ENCODE results near the gene XRCC4. TPM values are rescaled to one million over a fixed set of nuclear protein-coding genes. Genes with fewer than 3 reads are reported as not detected.

The XRCC4 gene
- total RNA-seq, 2 donors from 2014 or later = 10.6 to 17.3 TPM

GRCh38 chr5:83069096-83069799, 8.1 kb upstream of the XRCC4 start:
- H3K27ac Mint-ChIP-seq = peak overlapping the region; percentile 33
- Histone ChIP-seq H3K9ac (ENCODE audit: extremely low read depth, low read length, poor library complexity, severe bottlenecking) (no peak overlapping the region), H3K27ac (ENCODE audit: low read depth, low read length) (no peak overlapping the region), H3K9me3 (ENCODE audit: control insufficient read depth, low read length) (no peaks in the 10 kb centered on the region), H3K4me1 (ENCODE audit: control insufficient read depth, insufficient read depth, low read length) (no peaks in the 10 kb centered on the region), H3K36me3 (ENCODE audit: control insufficient read depth, insufficient read depth, low read length) (peaks cover 17% of the 10 kb centered on the region), H3K4me3 (ENCODE audit: low read length) (no peak overlapping the region), H3K27me3 (ENCODE audit: control insufficient read depth, insufficient read depth, low read length, poor library complexity, severe bottlenecking) (no peaks in the 10 kb centered on the region)
- H3K9me3 Mint-ChIP-seq = no peaks in the 10 kb centered on the region
- no peak for DNase-seq
- H3K4me1 Mint-ChIP-seq = peaks cover 37% of the 10 kb centered on the region
- no peak overlapping the region for H3K4me3 Mint-ChIP-seq
- H3K27me3 Mint-ChIP-seq (ENCODE audit: insufficient read depth) = no peaks in the 10 kb centered on the region
- 96 to 100% methylated on average over 1 to 2 of the region's 2 CpGs for WGBS, 2 experiments (ENCODE audit: insufficient coverage in 1 of 2, insufficient read length in 1 of 2)
- TF ChIP-seq CTCF (conservative IDR thresholded peaks at IDR 0.05) = no peak
- H3K36me3 Mint-ChIP-seq (ENCODE audit: low read depth) = peaks cover 18% of the 10 kb centered on the region

- no peaks in the 10 kb centered on the region for H3K4me1 ChIP-seq (ENCODE audit: control insufficient read depth, insufficient read depth, low read length)
- no peak overlapping the region for H3K27ac Mint-ChIP-seq
- no peak overlapping the region for H3K9ac ChIP-seq (ENCODE audit: extremely low read depth, low read length, poor library complexity, severe bottlenecking)
- H3K27me3 ChIP-seq (ENCODE audit: control insufficient read depth, insufficient read depth, low read length, poor library complexity, severe bottlenecking) = no peaks in the 10 kb centered on the region
- no peaks in the 10 kb centered on the region for H3K27me3 Mint-ChIP-seq (ENCODE audit: insufficient read depth)
- no peak overlapping the region for H3K27ac ChIP-seq (ENCODE audit: low read depth, low read length)
- no peaks in the 10 kb centered on the region for H3K9me3 Mint-ChIP-seq
- no peak overlapping the region for H3K4me3 ChIP-seq (ENCODE audit: low read length)
- no peak overlapping the region for H3K4me3 Mint-ChIP-seq
- H3K4me1 Mint-ChIP-seq = peaks cover 50% of the 10 kb centered on the region
- DNase-seq = no peak
- no peak for TF ChIP-seq CTCF (conservative IDR thresholded peaks at IDR 0.05)
- H3K36me3 Mint-ChIP-seq (ENCODE audit: low read depth) = peaks cover 26% of the 10 kb centered on the region
- no peaks in the 10 kb centered on the region for H3K9me3 ChIP-seq (ENCODE audit: control insufficient read depth, low read length)
- peaks cover 23% of the 10 kb centered on the region for H3K36me3 ChIP-seq (ENCODE audit: control insufficient read depth, insufficient read depth, low read length)
- 88% methylated on average over 2 of the region's 2 CpGs; no CpG with 5 or more reads in 1 of the 2 experiments for WGBS, 2 experiments (ENCODE audit: insufficient coverage in 1 of 2, insufficient read length in 1 of 2)
These were observed 5.9 kb upstream of the XRCC4 start for GRCh38 chr5:83071286-83072051.

GRCh38 chr5:83072966-83073365, 4.4 kb upstream of the XRCC4 start:
- Mint-ChIP-seq H3K9me3 (no peaks in the 10 kb centered on the region), H3K27me3 (ENCODE audit: insufficient read depth) (no peaks in the 10 kb centered on the region), H3K36me3 (ENCODE audit: low read depth) (peaks cover 26% of the 10 kb centered on the region), H3K27ac (no peak overlapping the region), H3K4me3 (no peak overlapping the region), H3K4me1 (peaks cover 48% of the 10 kb centered on the region)
- no peaks in the 10 kb centered on the region for H3K4me1 ChIP-seq (ENCODE audit: control insufficient read depth, insufficient read depth, low read length)
- no peak overlapping the region for H3K4me3 ChIP-seq (ENCODE audit: low read length)
- H3K27me3 ChIP-seq (ENCODE audit: control insufficient read depth, insufficient read depth, low read length, poor library complexity, severe bottlenecking) = no peaks in the 10 kb centered on the region
- 91 to 95% methylated on average over 3 to 6 of the region's 6 CpGs for WGBS, 2 experiments (ENCODE audit: insufficient coverage in 1 of 2, insufficient read length in 1 of 2)
- no peak overlapping the region for H3K27ac ChIP-seq (ENCODE audit: low read depth, low read length)
- no peaks in the 10 kb centered on the region for H3K9me3 ChIP-seq (ENCODE audit: control insufficient read depth, low read length)
- H3K36me3 ChIP-seq (ENCODE audit: control insufficient read depth, insufficient read depth, low read length) = peaks cover 23% of the 10 kb centered on the region
- no peak for TF ChIP-seq CTCF (conservative IDR thresholded peaks at IDR 0.05)
- H3K9ac ChIP-seq (ENCODE audit: extremely low read depth, low read length, poor library complexity, severe bottlenecking) = no peak overlapping the region
- no peak for DNase-seq

All from endodermal cell (in vitro differentiated cells).